ENCODE measurements around the gene MLLT10.

The MLLT10 gene

DNA sequence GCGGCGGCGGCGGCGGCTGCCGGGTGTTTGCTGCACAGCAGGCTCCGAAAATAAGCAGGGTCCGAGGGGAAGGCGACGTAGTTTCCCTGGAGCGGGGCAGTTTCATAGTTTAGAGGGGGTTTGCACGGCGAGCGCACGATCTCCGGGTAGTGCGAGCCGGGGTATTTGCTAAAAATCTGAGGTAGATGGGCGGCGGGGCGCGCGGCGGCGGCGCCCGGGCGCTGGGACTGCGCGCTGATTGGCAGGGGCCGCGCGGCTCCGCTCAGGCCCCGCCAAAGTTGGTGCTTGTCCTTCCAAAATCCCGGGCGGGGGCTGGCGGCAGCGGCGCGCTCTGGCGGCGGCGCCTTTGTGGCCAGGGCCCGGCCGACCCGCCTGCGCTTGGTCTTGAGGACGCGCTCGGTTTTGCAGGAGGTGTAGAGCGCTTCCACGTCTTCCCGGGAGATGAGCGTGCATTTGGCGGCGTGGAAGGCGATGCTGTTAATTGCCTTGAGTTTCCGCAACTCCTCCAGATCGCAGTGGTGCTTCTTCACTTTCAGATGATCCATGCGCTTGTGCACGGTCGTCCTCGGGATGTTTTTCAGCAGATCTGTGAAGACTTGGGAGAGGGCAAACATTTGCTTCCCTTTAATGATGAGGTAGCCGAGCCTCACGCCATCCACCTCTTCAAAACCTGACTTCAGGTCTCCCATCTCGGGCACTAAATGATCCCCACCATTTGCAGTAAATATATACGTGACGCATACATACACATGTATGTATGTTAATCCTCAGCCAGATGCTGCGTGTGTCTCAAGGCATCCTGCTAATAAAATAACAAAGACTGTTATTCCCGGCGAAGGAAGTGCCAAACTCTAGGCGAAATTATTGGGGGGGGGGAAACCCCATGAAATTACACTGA, 16.6 kb upstream of the MLLT10 start:
- no peak for DNase-seq (ENCODE audit: low read depth)

GRCh38 chr10:21518149-21518640, 15.8 kb upstream of the MLLT10 start:
- no peak for DNase-seq (ENCODE audit: low read depth)

DNA sequence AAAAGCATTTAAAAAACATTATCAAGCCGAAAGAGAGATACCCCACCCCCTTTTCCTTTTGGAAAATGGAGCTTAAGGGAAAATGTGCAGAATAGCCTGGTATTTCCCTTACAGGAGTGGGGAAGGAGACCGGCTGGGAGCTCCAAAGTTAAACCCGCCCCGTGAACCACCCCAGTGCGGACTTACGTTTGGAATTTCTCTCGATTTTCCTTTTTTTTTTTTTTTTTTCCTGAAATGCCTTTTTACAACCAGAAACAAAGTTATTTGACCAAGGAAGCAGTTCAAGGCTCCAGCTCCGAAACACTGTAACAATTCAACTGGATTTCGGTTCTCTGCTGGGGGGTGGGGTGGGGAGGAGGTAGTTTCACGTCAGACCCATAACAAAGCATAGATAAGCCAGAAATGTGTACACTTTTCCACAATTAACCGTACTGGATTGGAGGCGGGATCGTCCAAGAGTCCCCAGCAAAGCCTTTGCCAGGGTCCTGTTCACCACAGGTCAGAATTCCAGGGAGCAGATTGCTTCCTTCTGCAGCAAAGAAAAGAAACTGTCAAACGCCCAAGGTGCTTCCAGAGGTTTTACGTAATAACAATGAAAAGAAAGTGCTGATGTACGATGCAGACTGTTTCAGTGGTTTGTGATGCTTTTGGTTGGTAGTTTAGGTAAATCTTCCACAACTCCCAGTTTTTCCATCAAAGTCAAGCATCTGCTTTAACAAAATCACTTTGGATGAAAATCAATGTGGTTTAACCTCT, 15.2 kb upstream of the MLLT10 start:
- no peak for DNase-seq (ENCODE audit: low read depth)

- no peak for DNase-seq (ENCODE audit: low read depth)
Observed at GRCh38 chr10:21519397-21519933, 14.6 kb upstream of the MLLT10 start.

DNA sequence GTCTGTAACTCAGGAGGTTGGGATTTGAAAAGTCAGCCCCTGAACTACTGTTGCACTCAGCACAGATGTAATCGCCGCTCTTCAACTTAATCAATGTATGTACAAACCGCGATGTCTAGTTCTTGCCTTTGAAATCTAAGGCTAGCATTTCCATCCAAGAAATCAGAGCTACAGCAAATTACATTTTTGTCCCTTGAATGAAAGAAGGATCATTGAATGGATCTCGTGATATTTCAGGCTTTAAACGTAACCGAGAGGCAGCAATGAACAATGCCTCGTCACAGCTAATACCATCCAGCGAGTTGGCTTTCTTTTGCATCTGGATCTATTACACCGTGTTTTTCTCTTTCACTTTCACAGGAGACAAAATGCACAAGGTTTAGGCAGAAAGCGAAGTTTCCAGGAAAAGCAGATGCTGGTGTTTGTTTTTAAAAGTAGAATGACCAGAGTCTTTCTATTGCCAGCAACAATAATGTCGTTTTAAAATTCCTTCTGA, 14.0 kb upstream of the MLLT10 start:
- no peak for DNase-seq (ENCODE audit: low read depth)

GRCh38 chr10:21520509-21520908, 13.5 kb upstream of the MLLT10 start:
- DNase-seq (ENCODE audit: low read depth) = no peak

DNA sequence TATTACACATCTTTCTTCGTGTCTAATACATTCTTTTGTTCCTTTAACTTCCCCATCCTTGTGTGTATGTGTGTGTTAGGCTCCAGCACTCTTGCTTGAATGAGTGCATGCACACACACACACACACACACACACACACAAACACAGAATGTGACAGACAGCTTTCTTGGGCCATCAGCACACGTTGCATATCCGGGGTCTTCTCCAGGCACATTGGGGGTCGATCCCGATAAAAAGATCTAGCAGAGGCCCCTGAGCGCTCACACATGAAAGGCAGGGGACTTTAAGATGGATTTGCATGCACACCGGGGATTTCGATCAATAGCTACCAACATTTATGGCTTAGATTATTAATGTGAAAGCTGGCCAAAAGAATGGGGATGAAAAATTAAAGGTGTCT, 13.1 kb upstream of the MLLT10 start:
- no peak for DNase-seq (ENCODE audit: low read depth)

DNA sequence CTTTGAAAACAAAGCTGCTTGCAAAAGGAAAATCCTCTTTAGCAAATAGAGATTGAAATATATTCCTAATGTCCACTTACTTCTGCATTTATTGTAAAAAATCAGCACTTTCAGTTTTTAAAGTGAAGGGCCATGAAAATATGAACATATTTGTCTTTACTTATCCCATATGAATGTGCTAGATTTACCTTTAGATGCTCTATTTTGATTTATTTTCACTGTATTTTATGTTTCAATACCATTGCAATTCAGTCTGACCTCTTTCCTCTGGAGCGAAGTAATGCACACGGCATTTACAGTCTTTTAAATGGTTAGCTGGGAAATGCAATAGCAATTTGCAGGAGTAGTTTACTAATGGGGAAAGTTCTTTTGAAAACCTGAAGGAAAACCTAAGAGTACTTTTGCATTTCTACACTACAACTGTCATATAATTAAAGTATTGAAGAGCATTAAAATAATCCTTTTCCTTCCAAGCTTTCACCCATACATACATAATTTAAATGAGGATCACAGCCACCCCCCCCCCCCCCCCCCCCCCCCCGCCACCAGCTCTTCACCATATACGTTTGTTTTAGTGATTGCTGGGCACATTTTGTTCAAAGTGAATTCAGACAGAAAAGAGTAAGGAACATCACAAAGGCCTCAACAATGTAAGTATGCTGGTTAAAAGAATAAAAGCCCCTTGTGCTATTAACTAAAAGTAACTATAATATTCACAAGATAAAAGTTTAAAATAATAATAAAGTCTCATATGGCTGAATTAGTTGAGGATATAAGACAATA, 12.1 kb upstream of the MLLT10 start:
- no peak for DNase-seq (ENCODE audit: low read depth)

DNA sequence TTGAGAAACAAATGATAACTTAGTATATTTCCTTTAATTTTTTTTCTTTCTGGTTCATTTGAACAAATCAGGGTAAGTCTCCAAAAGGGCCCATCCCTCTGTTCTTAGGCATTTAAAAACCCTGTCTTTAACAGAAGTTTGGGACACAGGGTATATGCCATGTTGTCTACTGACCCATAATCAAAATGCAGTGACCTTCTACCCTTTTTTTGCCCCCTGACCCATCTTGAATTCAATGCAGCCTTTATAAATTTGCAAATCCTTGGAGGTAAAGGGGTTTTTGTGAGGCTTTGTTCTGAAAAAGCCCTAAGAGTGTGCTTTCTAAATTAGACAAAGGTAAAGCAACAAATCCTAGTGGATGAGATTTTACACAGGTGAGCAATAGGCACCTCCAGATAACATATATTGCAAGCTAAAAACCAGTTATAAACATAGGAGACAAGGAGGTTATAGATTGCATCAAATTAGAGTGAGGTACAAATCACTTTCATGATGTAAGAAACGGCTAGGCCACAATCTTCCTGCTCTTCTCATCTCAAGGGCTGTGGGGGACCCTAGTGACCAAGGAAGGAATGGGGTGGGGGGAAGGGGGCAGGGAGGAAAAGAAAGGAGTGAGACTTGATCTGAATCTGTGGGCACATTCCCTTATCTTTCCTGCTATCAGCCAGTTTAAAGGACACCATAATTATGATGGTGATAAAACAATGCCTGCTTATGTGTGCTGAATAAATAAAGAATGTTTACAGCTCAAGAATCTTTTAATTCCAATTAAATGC, 11.2 kb upstream of the MLLT10 start:
- DNase-seq (ENCODE audit: low read depth) = no peak

GRCh38 chr10:21523557-21524008, 10.4 kb upstream of the MLLT10 start:
- DNase-seq (ENCODE audit: low read depth) = no peak

DNA sequence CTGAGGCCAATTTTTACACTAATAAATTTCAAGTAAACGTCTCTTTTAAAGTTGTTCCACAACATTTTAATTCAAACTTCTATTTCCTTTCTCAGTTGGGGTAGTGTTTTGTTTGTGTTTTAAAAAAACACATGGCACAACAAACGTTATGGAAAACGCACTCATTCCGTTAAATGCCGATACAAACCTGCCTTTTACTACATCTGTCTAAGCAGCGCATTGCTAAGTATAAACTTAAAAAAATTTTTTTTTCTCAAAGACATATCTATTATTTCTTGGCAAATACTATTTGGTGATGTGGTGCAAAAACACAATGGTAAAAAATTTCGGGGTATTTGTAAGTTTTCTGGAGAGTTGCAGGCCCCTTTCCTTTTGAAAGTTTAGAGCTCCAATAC, 9.9 kb upstream of the MLLT10 start:
- DNase-seq (ENCODE audit: low read depth) = no peak

DNA sequence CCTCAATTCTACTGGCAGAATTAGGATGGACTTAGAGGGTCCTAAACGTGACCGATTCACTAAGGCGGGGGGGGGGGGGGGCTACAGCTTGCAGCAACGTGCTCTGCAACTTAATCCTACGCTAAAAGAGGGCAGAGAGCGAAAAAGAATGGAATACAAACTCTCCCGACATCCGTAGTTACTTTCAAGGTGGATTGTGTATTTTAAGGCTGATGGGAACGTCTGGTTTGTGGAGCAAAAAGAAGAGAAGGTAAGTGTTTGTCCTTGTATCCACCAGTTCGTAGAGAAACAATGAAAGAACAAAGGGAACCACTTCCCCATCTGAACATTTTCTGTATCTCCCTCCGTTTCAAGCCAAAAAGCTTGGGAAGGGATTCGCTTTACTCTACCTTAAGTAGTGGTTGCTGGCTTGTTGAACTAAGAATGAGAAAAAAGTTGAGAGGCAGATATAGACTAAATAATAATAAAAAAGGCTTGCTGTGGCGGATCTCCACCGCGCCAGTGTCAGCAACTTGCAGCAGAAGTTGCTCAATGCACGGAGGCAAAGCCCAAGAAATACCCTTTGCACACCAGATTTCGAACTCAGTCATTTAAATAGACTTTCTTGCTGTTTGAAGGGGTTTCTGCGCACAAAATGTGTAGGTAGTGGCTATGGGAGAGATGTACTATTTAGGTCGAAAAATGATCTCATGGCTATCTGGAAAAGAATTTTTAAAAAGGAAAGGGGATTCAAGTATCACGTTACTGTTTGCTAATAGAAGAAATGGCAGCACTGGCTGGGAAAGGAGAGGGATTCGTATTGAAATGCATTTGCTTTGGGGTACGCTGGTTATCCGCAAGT, 9.3 kb upstream of the MLLT10 start:
- no peak for DNase-seq (ENCODE audit: low read depth)

DNA sequence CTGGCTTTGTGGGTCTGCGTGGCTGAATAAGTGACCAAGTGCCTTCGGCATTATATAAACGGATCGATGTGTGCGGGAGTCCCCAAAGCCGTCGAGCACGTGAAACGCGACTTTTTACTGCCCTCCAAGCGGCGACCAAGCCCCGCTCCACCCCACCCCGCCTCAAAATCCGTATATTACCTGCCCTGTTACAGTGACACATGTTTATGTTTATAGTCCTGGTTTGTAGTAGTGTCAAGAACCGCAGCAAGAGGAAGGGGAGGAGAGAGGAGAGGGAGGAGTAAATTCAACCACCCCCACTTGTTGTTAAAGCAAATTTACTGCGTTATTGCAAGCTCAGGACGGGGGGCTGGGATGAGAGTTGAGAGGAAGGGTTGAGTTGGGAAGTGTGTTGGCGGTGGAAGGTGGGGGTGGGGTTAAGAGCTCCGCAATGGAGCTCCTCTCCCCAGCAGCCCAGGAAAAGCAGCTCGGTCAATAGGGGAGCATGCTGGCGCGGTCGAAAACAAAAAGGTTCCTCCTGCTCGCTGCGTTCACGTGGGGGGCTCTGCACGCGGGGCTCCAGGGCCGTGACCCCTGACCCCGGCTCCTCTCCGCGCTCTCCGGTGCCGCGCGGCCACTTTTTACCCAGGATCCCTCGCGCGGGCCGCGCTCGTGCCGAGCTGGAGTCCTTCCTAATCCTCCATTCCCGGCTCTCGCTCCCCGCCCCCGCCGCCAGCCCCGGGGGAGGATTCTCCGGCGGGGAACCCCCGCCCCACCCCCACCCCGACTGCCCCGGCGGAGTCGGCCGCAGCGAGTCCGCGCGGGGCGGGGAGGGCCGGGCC, 8.5 kb upstream of the MLLT10 start, which contains the start of gene SKIDA1:
Gene SKIDA1 (minus strand): TSS at position 316 of the 821 bp plus-strand sequence. CDS start 7,860 bp downstream, outside the sequence.
- DNase-seq (ENCODE audit: low read depth) = no peak

DNA sequence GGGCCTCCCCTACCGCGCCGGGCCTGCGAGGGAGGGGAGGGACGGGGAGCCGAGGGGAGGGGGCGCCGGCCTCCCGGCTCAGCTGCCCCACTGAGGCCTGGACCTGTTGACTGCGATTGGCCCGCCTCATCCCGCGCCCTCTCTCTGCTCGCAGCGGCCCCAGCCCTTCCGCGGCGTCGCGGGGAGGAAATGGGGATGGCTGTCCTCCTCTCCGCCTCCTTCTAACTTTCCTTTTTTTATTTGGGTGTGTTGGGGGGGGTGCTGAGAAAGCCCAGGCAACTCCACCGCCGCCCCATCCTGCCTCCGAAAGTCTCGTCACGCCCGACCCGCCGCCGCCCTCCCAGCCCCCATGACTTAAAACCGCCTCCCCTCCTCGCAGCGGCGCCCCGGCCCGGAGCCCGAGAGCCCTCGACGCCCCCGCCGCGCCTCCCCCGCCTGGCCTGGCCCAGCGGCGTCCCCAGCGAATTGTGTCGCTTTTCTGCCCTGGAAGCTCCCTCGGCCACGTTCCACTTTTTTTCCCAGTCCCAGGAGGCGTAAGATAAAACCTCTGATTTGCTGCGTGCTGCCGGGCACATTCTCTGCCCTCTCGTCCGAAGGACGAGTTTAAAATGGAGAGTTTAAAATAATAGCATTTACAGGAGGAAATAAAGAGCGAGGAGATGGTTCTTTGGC, 7.7 kb upstream of the MLLT10 start:
- peak; percentile 48 for DNase-seq (ENCODE audit: low read depth)

- DNase-seq (ENCODE audit: low read depth) = no peak
Observed at GRCh38 chr10:21526860-21527597, 7.0 kb upstream of the MLLT10 start.

- no peak for DNase-seq (ENCODE audit: low read depth)
Observed at GRCh38 chr10:21527598-21528235, 6.3 kb upstream of the MLLT10 start.

Measured in stimulated activated CD8-positive, alpha-beta memory T cell treated with anti-CD3 and anti-CD28 coated beads, Interleukin-12 subunit alpha, Interleukin-12 subunit beta, amount 100 ng/mL, for 4 hours (primary cell).